Breast epithelium (tissue), 4 donors: ENCODE results near the gene HACD2. TPM values are rescaled to one million over a fixed set of nuclear protein-coding genes. Genes with fewer than 3 reads are reported as not detected.
A peak's percentile ranks its signal among the peaks of the same experiment; 100 is the strongest.

Experiments used
- DNase-seq, 2 donors: peaks; one replicate each; pipeline ENCODE4 v3.0.0-alpha.2; 2019; ENCODE audit warnings: low spot score in 2 of 2
- H3K27ac ChIP-seq, 2 donors: fragments of 200-600 bp; sonication (generic) in 1 of 2; one replicate each; pipeline ENCODE4 v1.5.1; 2016 to 2019; ENCODE audit warnings: mild to moderate bottlenecking in 1 of 2
- H3K27me3 ChIP-seq, 2 donors: fragments of 200-600 bp; sonication (generic) in 1 of 2; one replicate each; pipeline versions ENCODE4 v1.5.1 to v1.6.0; 2017 to 2019; ENCODE audit warnings: control low read depth in 1 of 2, mild to moderate bottlenecking in 1 of 2
- H3K36me3 ChIP-seq: fragments of 200-600 bp; one replicate; pipeline ENCODE4 v1.5.1; 2019
- H3K4me1 ChIP-seq, 2 donors: fragments of 200-600 bp; sonication (generic); one replicate each; pipeline ENCODE4 v1.5.1; 2016 to 2019; ENCODE audit warnings: control low read depth in 1 of 2
- H3K4me3 ChIP-seq, 3 donors: fragments of 200-600 bp; sonication (generic); 1 replicate in 2 of 3; 2 replicates in 1 of 3; pipeline ENCODE4 v1.5.1; 2016 to 2019; ENCODE audit warnings: mild to moderate bottlenecking in 3 of 3, moderate library complexity in 2 of 3
- H3K9me3 ChIP-seq, 2 donors: fragments of 200-600 bp; sonication (generic) in 1 of 2; one replicate each; pipeline ENCODE4 v1.5.1; 2016 to 2019; ENCODE audit warnings: control low read depth in 1 of 2
- POLR2A ChIP-seq: fragments of 450-650 bp; IDR thresholded peaks from one replicate; pipeline ENCODE4 v1.6.1; 2016; ENCODE audit warnings: antibody characterized with exemption, mild to moderate bottlenecking, moderate library complexity
- POLR2AphosphoS5 ChIP-seq, 3 donors: sonication (generic); formaldehyde crosslinking; IDR thresholded peaks; one replicate each; pipeline ENCODE4 v1.6.1; 2017; ENCODE audit warnings: antibody characterized with exemption in 3 of 3
- intact Hi-C: fragments of 100-400 bp; cut with DNase I; formaldehyde crosslinking; loops from one replicate; pipeline ENCODE4 v1.15.1; 2023; ENCODE audit warnings: low total_unique reads
- total RNA-seq, 3 donors: library from RNA; depleted of rRNA; stranded (reverse); fragments of >200 nt; gene quantifications; one replicate each; pipeline ENCODE4 v1.1.0, GENCODE V29; 2016
- TF ChIP-seq, protein P1 (sequence below), 3 donors: fragments of 450-650 bp; IDR thresholded peaks; one replicate each; pipeline ENCODE4 v1.5.1; 2016 to 2017; ENCODE audit warnings: antibody characterized with exemption in 3 of 3, mild to moderate bottlenecking in 3 of 3, moderate library complexity in 3 of 3

Gene HACD2
- total RNA-seq, 3 donors from 2014 or later, result 29.5 to 61.0 (median 55.9) TPM

- Histone ChIP-seq H3K36me3 (no peaks in the 10 kb centered on the region), H3K27me3 (no peaks in the 10 kb centered on the region), H3K4me1 (peaks cover 0 to 8% of the 10 kb centered on the region in 2 donors), H3K27ac (peak overlapping the region; percentile 20 to 44), H3K4me3 (no peak overlapping the region), H3K9me3 (no peaks in the 10 kb centered on the region)
- TF ChIP-seq, protein P1, sequence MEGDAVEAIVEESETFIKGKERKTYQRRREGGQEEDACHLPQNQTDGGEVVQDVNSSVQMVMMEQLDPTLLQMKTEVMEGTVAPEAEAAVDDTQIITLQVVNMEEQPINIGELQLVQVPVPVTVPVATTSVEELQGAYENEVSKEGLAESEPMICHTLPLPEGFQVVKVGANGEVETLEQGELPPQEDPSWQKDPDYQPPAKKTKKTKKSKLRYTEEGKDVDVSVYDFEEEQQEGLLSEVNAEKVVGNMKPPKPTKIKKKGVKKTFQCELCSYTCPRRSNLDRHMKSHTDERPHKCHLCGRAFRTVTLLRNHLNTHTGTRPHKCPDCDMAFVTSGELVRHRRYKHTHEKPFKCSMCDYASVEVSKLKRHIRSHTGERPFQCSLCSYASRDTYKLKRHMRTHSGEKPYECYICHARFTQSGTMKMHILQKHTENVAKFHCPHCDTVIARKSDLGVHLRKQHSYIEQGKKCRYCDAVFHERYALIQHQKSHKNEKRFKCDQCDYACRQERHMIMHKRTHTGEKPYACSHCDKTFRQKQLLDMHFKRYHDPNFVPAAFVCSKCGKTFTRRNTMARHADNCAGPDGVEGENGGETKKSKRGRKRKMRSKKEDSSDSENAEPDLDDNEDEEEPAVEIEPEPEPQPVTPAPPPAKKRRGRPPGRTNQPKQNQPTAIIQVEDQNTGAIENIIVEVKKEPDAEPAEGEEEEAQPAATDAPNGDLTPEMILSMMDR (IDR thresholded peaks at IDR 0.05), result no peak
- TF ChIP-seq POLR2A (no peak), POLR2AphosphoS5 (IDR thresholded peaks at IDR 0.05) (no peak)
- intact Hi-C loops, result no loop called here
- no peak for DNase-seq
Observed at GRCh38 chr3:123623346-123623880, 38.6 kb upstream of the HACD2 start.

- Histone ChIP-seq H3K36me3 (no peaks in the 10 kb centered on the region), H3K4me3 (no peak overlapping the region), H3K27ac (peak overlapping the region; percentile 20 to 44), H3K4me1 (peaks cover 0 to 8% of the 10 kb centered on the region in 2 donors), H3K27me3 (no peaks in the 10 kb centered on the region), H3K9me3 (no peaks in the 10 kb centered on the region)
- intact Hi-C loops, result no loop called here
- DNase-seq, result no peak
- TF ChIP-seq POLR2A, result no peak
- TF ChIP-seq, protein P1 (IDR thresholded peaks at IDR 0.05), result no peak
- no peak for TF ChIP-seq POLR2AphosphoS5 (IDR thresholded peaks at IDR 0.05)
Observed at GRCh38 chr3:123622766-123623165, 37.9 kb upstream of the HACD2 start.

DNA sequence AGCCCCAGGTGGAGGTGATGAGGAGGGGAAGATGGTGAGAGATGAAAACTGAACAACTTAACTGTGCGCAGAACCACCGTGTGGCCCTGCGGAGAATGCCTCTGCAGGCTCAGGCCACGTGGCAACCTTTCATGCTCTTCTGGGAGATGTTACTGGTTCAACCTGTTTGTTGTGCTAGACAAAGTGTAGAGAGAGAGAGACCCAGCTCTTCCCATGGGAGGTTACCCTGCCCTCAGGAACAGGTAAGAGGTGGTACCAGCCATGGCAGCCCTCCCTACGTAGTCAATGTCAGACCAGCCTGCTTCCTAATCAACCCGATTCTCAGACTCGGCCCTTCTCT lies 37.0 kb upstream of the HACD2 start:
- Histone ChIP-seq H3K4me1 (peaks cover 0 to 8% of the 10 kb centered on the region in 2 donors), H3K27ac (peak overlapping the region; percentile 74 to 75), H3K4me3 (no peak overlapping the region), H3K27me3 (no peaks in the 10 kb centered on the region), H3K9me3 (no peaks in the 10 kb centered on the region), H3K36me3 (no peaks in the 10 kb centered on the region)
- intact Hi-C loops, result no loop called here
- no peak for DNase-seq
- no peak for TF ChIP-seq POLR2A
- TF ChIP-seq, protein P1 (IDR thresholded peaks at IDR 0.05), result no peak

DNA sequence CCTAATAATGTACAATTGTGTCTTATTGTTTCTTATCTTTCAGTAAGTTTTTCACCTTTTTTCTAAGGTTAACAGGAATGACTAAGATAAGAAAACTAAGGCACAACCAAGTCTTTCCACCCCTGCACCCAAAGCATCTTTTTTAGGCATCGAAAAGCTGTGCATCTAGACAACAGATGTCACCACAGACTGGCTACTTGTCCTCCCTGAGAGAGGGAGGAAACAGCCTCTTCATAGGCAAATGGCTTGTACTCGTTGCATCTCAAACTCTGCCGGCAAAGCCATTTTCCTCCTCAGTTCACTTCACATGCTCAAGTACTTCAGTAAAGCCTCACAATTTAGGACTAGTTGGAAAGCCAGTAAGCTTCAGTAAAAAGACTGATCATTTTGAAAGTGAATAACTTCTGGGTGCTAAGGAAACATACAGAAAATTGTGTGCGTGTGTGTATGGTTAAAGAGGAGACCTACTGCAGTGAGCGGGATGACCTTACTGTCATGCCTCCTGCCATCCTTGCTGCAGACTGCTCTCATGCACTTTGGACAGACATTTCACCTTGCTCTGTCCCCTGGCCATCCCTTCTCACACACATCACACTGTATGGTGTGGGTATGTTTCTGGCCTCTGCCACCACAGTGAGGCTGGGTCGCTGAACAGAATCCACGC lies 36.5 kb upstream of the HACD2 start:
- no peak for DNase-seq
- Histone ChIP-seq H3K27me3 (no peaks in the 10 kb centered on the region), H3K27ac (peak overlapping the region; percentile 74 to 75), H3K36me3 (no peaks in the 10 kb centered on the region), H3K9me3 (no peaks in the 10 kb centered on the region), H3K4me1 (peaks cover 0 to 8% of the 10 kb centered on the region in 2 donors), H3K4me3 (no peak overlapping the region)
- TF ChIP-seq POLR2A, result no peak
- TF ChIP-seq POLR2AphosphoS5 (IDR thresholded peaks at IDR 0.05), result no peak
- TF ChIP-seq, protein P1 (IDR thresholded peaks at IDR 0.05), result no peak
- intact Hi-C loops, result no loop called here

- no peaks in the 10 kb centered on the region for H3K9me3 ChIP-seq
- DNase-seq, result peak in 1 of 2 donors; percentile 58
Observed at GRCh38 chr3:123620343-123620742, 35.5 kb upstream of the HACD2 start.

More at GRCh38 chr3:123620343-123620742, 35.5 kb upstream of the HACD2 start:
- Histone ChIP-seq H3K27ac (peak overlapping the region; percentile 74 to 75), H3K4me3 (peak overlapping the region; percentile 7 to 53 (median 45)), H3K36me3 (no peaks in the 10 kb centered on the region), H3K4me1 (peaks cover 0 to 8% of the 10 kb centered on the region in 2 donors), H3K27me3 (no peaks in the 10 kb centered on the region)
- TF ChIP-seq, protein P1 (IDR thresholded peaks at IDR 0.05), result no peak
- peak; percentile 16 for TF ChIP-seq POLR2A
- peak in 2 of 3 donors; percentile 31 to 77 for TF ChIP-seq POLR2AphosphoS5 (IDR thresholded peaks at IDR 0.05)
- intact Hi-C loops, result no loop called here
